Activated naive CD8-positive, alpha-beta T cell treated with anti-CD3 and anti-CD28 coated beads, Interleukin-2, amount 50 U/mL, for 24 hours (primary cell): Measurements from ENCODE around the gene PRR14.
A peak's percentile ranks its signal among the peaks of the same experiment; 100 is the strongest.

Experiments
- ATAC-seq: fragments of 150-1000 bp; cut with Tn5 transposase; one replicate; pipeline ENCODE4 v1.10.0; 2021
- DNase-seq: peaks from one replicate; pipeline ENCODE4 v3.0.0; 2021
- H3K27ac Mint-ChIP-seq: one replicate; pipeline ENCODE4 v1.8.0; 2021; ENCODE audit warnings: mild to moderate bottlenecking, mixed read lengths
- H3K27me3 Mint-ChIP-seq: one replicate; pipeline ENCODE4 v1.8.0; 2021; ENCODE audit warnings: mixed read lengths
- H3K36me3 Mint-ChIP-seq: one replicate; pipeline ENCODE4 v1.8.0; 2021; ENCODE audit warnings: low read depth, mixed read lengths
- H3K4me1 Mint-ChIP-seq: one replicate; pipeline ENCODE4 v1.8.0; 2021; ENCODE audit warnings: mixed read lengths
- H3K4me3 Mint-ChIP-seq: one replicate; pipeline ENCODE4 v1.8.0; 2021; ENCODE audit warnings: mild to moderate bottlenecking, moderate library complexity, mixed read lengths
- H3K9me3 Mint-ChIP-seq: one replicate; pipeline ENCODE4 v1.8.0; 2021; ENCODE audit warnings: mixed read lengths

The PRR14 gene

DNA sequence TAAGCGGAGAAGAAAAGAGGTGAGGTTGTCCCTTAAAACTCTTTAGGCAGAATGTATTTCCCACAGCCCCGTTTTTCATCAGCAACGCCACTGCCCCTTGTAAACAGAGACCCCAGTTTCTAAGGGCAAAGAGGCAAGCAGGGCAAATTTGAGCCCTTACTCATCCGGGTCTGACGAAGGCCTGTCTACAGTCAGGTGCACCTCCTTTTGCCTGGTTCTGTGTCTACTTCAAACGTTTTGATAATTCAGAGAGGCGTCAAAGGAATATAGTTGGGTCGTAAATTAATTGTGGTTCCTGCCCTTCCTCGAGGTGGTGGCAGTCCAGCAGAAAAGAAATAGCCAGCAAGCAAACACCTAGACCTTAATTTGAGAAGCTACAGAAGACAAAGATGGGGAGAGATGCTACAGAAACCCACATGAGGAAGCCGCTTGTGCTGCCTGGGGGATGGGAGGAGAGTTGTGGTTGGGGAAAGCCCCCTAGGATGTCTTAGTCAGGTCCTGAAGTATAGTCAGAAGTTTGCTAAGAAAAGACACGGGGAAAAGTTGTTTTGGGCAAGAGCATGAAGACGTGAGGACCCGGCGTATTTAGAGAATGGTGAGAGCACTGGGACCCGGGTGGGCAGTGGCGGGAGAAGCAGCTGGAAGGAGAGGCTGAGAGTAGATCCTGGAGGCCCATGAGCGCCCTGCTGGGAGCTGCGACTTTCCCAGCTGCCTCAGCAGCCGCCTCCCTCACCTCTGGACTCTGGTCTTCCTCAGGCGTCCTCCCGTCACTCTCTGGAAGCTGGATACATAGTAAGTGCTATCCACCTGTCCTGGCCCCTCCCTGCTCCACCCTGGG is 9.9 kb downstream of the PRR14 start:
- H3K27ac Mint-ChIP-seq = peak overlapping the region; percentile 91
- H3K9me3 Mint-ChIP-seq = no peaks in the 10 kb centered on the region
- peaks cover 56% of the 10 kb centered on the region for H3K36me3 Mint-ChIP-seq
- DNase-seq (peak; percentile 79), ATAC-seq (peak; percentile 13)
- H3K27me3 Mint-ChIP-seq = no peaks in the 10 kb centered on the region
- peaks cover 54% of the 10 kb centered on the region for H3K4me1 Mint-ChIP-seq
- peak overlapping the region; percentile 88 for H3K4me3 Mint-ChIP-seq

DNA sequence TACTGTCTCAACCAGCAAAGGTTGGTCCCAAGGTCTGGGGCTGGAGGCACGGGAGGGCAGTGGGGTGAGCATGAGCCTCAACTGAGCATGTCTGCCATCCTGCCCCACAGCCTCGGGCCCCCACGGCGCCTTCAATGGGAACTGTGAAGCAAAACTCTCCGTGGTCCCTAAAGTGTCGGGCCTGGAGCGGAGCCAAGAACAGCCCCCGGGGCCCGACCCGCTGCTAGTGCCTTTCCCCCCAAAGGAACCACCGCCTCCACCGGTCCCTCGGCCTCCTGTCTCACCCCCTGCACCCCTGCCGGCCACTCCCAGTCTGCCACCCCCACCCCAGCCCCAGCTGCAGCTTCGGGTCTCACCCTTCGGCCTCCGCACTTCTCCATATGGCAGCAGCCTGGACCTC is 11.7 kb downstream of the PRR14 start:
- peak overlapping the region; percentile 91 for H3K27ac Mint-ChIP-seq
- ATAC-seq (no peak), DNase-seq (no peak)
- peaks cover 40% of the 10 kb centered on the region for H3K4me1 Mint-ChIP-seq
- H3K9me3 Mint-ChIP-seq = no peaks in the 10 kb centered on the region
- H3K4me3 Mint-ChIP-seq = peak overlapping the region; percentile 88
- no peaks in the 10 kb centered on the region for H3K27me3 Mint-ChIP-seq
- peaks cover 50% of the 10 kb centered on the region for H3K36me3 Mint-ChIP-seq

DNA sequence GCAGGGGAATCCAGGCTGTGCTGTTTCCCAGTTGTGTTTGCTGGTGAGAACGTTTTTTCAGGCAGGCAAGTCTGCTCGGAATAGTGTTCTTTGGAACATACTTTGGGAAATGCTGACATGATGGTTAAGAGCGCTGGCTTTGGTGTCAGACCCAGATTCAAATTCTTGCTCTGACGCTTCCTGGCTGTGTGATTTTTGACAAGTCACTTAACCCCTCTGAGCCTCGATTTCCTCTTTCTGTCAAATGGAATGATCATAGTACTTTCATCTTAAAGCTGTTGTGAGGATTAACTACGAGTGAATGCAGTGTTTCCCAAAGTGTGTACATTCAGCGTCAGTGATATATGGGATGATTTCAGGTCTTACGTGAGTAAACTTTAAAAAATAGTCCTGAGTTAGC is 12.3 kb downstream of the PRR14 start:
- Mint-ChIP-seq H3K27me3 (no peaks in the 10 kb centered on the region), H3K27ac (peak overlapping the region; percentile 87), H3K4me1 (peaks cover 40% of the 10 kb centered on the region), H3K9me3 (no peaks in the 10 kb centered on the region), H3K4me3 (peak overlapping the region; percentile 67), H3K36me3 (peaks cover 52% of the 10 kb centered on the region)
- ATAC-seq = no peak
- no peak for DNase-seq

DNA sequence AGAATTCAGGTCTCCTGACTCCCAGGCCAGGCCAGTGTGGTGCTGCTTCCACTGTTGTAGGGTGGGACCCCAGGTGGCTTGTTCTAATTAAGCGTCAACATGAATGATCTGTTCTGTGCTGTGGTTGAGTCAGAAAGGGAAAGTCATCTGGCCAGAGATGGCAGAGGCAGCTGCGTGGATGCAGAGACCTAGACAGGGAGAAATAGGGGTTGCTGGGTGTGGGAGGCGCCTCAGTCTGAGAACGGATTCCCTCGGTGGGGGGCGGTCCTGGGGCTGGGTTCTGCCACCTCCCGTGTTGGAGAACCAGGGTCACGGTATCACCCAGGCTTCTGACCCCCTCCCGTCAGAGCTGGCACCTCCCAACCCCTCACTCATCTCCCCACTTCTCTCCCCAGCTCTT is 13.1 kb downstream of the PRR14 start:
- no peak for DNase-seq
- Mint-ChIP-seq H3K36me3 (peaks cover 52% of the 10 kb centered on the region), H3K4me3 (peak overlapping the region; percentile 67), H3K27ac (peak overlapping the region; percentile 87), H3K27me3 (no peaks in the 10 kb centered on the region), H3K4me1 (peaks cover 37% of the 10 kb centered on the region), H3K9me3 (no peaks in the 10 kb centered on the region)
- ATAC-seq = no peak

DNA sequence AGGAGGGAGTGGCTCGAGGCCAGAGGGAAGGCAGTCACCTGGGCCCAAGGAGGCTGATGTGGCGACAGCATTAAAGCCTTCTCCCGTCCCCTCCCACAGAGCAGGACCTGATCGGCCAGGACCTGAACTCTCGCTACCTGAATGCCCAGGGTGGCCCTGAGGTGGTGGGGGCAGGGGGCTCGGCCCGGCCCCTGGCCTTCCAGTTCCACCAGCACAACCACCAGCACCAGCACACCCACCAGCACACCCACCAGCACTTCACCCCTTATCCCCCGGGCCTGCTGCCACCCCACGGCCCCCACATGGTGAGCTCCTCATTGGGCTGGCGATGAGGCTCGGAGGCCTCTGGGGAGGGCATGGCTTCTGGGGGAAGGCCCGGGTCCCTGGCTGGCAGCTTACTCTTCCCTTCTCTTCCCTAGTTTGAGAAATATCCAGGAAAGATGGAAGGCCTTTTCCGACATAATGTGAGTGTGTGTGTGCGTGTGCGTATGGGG is 13.9 kb downstream of the PRR14 start:
- peaks cover 51% of the 10 kb centered on the region for H3K36me3 Mint-ChIP-seq
- H3K27ac Mint-ChIP-seq = no peak overlapping the region
- no peaks in the 10 kb centered on the region for H3K27me3 Mint-ChIP-seq
- H3K4me1 Mint-ChIP-seq = peaks cover 37% of the 10 kb centered on the region
- no peak overlapping the region for H3K4me3 Mint-ChIP-seq
- H3K9me3 Mint-ChIP-seq = no peaks in the 10 kb centered on the region
- DNase-seq (no peak), ATAC-seq (no peak)

DNA sequence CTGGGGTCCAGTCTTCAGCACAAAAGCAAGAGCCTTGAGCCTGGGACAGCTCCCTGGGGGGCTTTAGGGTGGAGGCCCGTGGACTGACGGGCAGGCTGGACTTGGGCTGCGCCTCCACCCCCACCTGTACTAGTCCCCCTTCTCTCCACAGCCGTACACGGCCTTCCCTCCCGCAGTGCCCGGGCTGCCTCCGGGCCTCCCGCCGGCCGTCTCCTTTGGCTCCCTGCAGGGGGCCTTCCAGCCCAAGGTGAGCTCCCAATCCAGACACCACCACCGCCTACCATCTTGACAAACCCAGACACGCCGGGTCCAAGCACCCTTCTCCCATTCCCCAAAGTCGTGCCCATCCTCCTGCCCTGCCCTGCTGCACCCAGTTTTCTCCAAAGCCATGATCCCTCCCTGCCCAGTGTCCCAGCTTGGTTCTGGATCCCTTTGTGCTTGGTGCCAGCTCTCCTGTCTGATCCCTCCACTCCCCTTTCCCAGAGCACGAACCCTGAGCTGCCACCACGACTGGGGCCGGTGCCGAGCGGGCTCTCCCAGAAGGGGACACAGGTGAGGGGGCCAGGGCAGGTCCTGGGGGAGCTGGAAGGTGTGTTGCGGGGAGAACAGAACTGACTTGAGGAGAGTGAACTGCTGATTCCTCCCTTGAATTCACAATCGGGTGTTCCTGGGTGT is 14.5 kb downstream of the PRR14 start:
- Mint-ChIP-seq H3K27me3 (no peaks in the 10 kb centered on the region), H3K27ac (no peak overlapping the region), H3K36me3 (peaks cover 51% of the 10 kb centered on the region), H3K4me1 (peaks cover 37% of the 10 kb centered on the region), H3K4me3 (no peak overlapping the region), H3K9me3 (no peaks in the 10 kb centered on the region)
- DNase-seq = no peak
- ATAC-seq = no peak

DNA sequence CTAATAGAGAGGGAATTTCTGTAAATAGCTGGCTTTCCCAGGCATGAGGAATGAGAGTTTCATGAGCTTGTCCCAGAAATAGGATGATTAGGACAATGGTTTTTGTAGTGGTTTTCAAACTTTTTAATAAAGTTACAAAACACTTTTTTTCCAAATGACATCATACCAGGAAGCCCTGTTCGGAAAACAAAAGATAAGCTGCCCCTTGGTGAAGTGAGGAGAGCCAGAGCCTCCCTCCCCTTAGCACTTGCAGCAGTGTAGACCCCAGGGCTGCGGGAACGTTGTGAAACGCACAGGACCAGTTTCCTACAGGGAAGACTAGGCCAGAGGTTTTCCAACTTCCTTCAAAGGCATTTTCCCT is 15.1 kb downstream of the PRR14 start:
- no peaks in the 10 kb centered on the region for H3K27me3 Mint-ChIP-seq
- no peaks in the 10 kb centered on the region for H3K9me3 Mint-ChIP-seq
- H3K27ac Mint-ChIP-seq = no peak overlapping the region
- H3K36me3 Mint-ChIP-seq = peaks cover 46% of the 10 kb centered on the region
- no peak for ATAC-seq
- DNase-seq = no peak
- H3K4me3 Mint-ChIP-seq = no peak overlapping the region
- peaks cover 33% of the 10 kb centered on the region for H3K4me1 Mint-ChIP-seq

DNA sequence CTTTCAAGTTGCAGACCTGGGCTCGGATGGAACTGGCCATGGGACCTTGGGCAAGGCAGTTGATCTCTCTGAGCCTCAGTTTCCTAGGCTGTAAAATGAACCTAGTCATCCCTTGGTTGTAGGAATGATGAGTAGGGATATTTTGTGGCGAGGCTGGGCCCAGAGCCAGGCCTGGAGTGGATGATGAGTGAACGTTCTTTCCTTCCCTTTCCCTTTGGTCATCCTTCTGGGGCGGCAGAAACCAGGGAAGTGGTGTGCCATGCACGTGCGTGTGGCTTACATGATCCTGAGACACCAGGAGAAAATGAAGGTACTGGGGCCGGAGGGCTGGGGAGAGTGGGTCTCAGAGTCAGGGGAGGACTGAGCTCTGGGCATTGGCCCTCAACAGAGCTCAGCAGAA is 15.9 kb downstream of the PRR14 start:
- H3K4me3 Mint-ChIP-seq = no peak overlapping the region
- no peaks in the 10 kb centered on the region for H3K27me3 Mint-ChIP-seq
- DNase-seq (no peak), ATAC-seq (no peak)
- H3K27ac Mint-ChIP-seq = no peak overlapping the region
- no peaks in the 10 kb centered on the region for H3K9me3 Mint-ChIP-seq
- H3K4me1 Mint-ChIP-seq = peaks cover 26% of the 10 kb centered on the region
- H3K36me3 Mint-ChIP-seq = peaks cover 38% of the 10 kb centered on the region

DNA sequence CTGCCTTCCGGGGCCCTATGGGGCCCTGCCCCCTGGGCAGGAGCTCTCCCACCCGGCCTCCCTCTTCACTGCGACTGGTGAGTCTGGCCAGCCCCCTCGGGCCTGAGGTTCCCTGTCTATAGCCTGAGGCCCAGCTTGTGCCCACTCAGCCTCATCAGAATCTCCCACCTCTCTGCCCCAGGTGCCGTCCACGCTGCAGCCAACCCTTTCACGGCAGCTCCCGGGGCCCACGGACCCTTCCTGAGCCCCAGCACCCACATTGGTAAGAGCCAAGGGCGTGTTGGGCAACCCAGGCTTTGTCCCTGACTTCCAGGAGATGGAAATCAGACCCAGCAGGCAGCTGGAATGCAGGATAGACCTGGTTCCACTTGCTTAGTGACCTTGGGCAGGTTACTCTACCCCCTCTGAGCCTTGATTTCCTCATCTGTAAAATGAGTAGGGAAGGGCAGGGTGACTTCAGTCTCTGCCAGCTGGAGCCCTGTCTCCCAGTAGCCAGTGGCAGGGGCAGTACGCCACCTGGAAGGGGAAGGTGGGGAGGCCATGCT is 16.7 kb downstream of the PRR14 start:
- Mint-ChIP-seq H3K4me3 (no peak overlapping the region), H3K36me3 (peaks cover 36% of the 10 kb centered on the region), H3K27ac (peak overlapping the region; percentile 64), H3K9me3 (no peaks in the 10 kb centered on the region), H3K4me1 (peaks cover 19% of the 10 kb centered on the region), H3K27me3 (no peaks in the 10 kb centered on the region)
- DNase-seq (no peak), ATAC-seq (no peak)

DNA sequence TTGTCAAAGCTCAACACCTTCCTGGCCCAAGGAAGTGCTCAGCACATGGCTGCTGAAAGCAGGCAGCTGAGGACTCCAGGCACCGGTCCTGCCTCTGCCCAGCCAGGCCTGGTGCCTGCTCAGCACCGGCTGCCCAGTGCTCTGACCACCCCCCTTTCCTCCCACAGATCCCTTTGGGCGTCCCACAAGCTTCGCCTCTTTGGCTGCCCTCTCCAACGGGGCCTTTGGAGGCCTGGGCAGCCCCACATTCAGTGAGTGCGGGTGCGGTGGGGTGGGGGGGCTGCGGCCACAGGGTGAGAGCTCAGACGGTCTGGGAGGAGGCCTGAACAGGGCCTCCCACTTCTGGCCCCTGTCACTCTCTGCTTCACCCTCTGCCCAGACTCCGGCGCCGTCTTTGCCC is 17.6 kb downstream of the PRR14 start:
- H3K36me3 Mint-ChIP-seq = peaks cover 28% of the 10 kb centered on the region
- ATAC-seq = no peak

DNA sequence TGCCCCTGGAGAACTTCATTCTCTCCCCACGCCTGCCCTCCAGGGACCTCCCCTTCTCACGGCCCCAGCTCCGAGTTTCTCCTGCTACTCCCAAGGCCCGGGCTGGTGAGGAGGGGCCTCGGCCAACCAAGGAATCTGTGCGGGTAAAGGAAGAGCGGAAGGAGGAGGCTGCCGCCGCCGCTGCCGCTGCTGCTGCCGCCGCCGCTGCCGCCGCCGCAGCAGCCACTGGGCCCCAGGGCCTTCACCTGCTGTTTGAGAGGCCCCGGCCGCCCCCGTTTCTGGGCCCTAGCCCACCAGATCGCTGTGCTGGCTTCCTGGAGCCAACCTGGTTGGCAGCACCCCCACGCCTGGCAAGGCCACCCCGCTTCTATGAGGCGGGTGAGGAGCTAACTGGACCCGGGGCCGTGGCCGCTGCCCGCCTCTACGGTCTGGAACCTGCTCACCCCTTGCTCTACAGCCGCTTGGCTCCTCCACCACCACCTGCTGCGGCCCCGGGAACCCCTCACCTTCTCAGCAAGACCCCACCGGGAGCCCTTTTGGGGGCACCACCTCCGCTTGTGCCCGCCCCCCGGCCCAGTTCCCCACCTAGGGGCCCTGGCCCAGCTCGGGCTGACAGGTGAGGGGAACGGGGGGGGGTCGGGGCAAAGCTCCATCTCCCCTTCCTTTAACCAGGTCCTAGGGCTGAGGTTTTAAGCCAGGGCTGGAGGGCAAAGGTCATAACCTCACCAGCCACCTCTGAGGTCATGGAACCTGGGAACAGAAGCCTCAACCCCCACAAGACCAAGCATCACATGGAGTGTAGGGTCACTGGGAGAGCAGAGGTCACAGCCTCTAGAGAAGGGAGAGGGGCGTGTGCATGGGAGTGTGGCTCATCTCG is 18.5 kb downstream of the PRR14 start:
- Mint-ChIP-seq H3K4me3 (no peak overlapping the region), H3K36me3 (peaks cover 23% of the 10 kb centered on the region), H3K9me3 (no peaks in the 10 kb centered on the region), H3K27ac (no peak overlapping the region), H3K27me3 (no peaks in the 10 kb centered on the region), H3K4me1 (peaks cover 4% of the 10 kb centered on the region)
- ATAC-seq (no peak), DNase-seq (no peak)

More for the DNA sequence above, 17.6 kb downstream of the PRR14 start:
- Mint-ChIP-seq H3K27me3 (no peaks in the 10 kb centered on the region), H3K27ac (no peak overlapping the region), H3K9me3 (no peaks in the 10 kb centered on the region), H3K4me1 (peaks cover 9% of the 10 kb centered on the region), H3K4me3 (no peak overlapping the region)
- no peak for DNase-seq

DNA sequence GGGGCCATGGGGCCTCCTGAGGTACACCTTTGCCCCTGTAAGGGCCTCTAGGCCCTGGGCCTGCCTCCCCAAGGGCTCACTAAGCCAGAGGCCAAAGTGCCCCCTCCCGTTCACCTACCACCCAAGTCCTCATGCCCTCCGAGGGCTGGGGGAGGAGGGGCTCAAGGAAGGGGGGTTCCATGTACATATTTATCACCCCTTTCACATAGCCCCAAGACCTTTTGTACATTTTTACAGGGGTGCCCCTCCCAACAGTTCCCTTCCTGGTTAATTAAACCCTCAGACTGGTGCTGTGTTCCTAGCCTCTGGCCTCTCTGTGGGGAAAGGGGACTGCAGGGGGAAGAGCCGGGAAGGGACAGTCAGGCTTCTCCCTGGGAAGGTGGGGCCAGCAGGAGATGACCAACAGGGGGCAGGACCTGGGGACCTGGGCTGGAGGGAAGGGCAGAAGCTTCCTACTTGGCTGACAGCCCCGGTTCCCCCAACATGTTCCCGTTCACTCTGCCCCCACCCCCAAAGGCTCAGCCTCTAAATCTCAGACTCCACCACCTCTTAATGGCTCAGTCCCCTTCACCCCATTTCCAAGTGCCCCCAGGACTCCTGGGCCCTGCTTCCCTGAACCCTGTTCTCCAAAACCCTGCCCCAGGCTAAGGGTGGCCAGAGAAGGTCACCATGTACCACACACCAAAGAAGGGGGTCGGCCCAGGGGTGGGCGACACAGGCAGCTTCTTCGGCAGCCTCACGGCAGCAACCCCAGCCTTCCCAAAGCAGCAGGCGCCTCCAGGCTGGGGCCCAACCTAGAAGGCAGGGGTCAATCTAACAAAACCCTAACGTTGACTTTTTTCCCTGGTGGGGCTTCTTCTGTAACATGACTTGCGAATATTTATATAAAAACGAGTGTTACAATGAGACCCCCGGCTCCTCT is 19.4 kb downstream of the PRR14 start:
- H3K4me1 Mint-ChIP-seq = peaks cover 2% of the 10 kb centered on the region
- no peak overlapping the region for H3K4me3 Mint-ChIP-seq
- H3K27me3 Mint-ChIP-seq = no peaks in the 10 kb centered on the region
- peaks cover 21% of the 10 kb centered on the region for H3K36me3 Mint-ChIP-seq
- ATAC-seq (no peak), DNase-seq (no peak)
- H3K27ac Mint-ChIP-seq = no peak overlapping the region
- H3K9me3 Mint-ChIP-seq = no peaks in the 10 kb centered on the region

DNA sequence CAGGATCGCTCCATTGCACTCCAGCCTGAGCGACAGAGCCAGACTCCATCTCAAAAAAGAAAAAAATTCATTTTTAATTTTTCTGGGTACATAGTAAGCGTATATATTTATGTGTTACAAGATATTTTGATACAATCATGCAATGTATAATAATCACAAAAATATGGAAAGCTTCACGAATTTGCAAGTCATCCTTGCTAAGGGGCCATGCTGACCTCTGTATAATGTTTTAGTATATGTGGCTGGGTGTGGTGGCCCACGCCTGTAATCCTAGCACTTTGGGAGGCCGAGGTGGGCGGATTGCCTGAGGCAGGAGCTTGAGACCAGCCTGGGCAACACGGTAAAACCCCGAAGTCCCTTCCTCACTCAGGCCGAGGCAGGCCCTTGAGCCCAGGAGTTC is 24.4 kb downstream of the PRR14 start:
- Mint-ChIP-seq H3K27me3 (no peaks in the 10 kb centered on the region), H3K4me1 (no peaks in the 10 kb centered on the region), H3K27ac (no peak overlapping the region), H3K9me3 (no peaks in the 10 kb centered on the region), H3K36me3 (peaks cover 3% of the 10 kb centered on the region), H3K4me3 (no peak overlapping the region)
- no peak for DNase-seq
- ATAC-seq = no peak
